Mucosa of gallbladder (tissue), 1 donor: ENCODE data around the gene LPAR2. TPM values are rescaled to one million over a fixed set of nuclear protein-coding genes. Genes with fewer than 3 reads are reported as not detected.
"Not testable (repeated sequence)": the region's sequence is repeated elsewhere in the genome, so short reads cannot be mapped to it uniquely, and the experiment has no call there.

Experiments
- DNase-seq: peaks from one replicate; pipeline ENCODE4 v3.0.0-alpha.2; 2020; ENCODE audit warnings: low spot score
- total RNA-seq: library from RNA; stranded (reverse); gene quantifications from one replicate; pipeline ENCODE4 v1.2.1, GENCODE V29; 2021
- donor health status: DM: no; HTN: no; CAD: no.

LPAR2 gene
- total RNA-seq, 1 donor from 2014 or later = 44.3 TPM

- no peak for DNase-seq
These were observed 3.3 kb upstream of the LPAR2 start for GRCh38 chr19:19631346-19631745.

- DNase-seq = no peak
These were observed 2.4 kb upstream of the LPAR2 start for GRCh38 chr19:19630426-19630825.

DNA sequence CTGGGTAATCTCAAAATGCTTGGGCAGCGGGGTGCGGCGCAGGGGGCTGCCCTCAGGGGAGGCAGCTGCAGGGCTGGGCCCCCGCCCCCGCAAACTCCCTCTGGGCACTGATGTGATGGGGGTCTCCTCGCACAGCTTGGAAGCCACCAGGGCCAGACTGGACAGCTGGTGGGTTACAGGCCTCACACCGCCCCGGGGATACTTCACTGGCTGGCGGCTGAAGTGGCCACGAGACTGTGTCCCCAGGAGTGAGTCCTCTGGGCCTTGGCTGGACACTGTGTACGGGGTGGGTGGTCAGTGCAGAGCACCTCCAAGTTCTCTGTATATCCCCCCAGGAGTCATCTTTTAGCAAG, 2.0 kb upstream of the LPAR2 start:
- no peak for DNase-seq

- DNase-seq = peak; percentile 73
These were observed 598 bp upstream of the LPAR2 start for GRCh38 chr19:19628501-19629134.

GRCh38 chr19:19626516-19627472, 1.2 kb downstream of the LPAR2 start:
- no peak for DNase-seq

DNA sequence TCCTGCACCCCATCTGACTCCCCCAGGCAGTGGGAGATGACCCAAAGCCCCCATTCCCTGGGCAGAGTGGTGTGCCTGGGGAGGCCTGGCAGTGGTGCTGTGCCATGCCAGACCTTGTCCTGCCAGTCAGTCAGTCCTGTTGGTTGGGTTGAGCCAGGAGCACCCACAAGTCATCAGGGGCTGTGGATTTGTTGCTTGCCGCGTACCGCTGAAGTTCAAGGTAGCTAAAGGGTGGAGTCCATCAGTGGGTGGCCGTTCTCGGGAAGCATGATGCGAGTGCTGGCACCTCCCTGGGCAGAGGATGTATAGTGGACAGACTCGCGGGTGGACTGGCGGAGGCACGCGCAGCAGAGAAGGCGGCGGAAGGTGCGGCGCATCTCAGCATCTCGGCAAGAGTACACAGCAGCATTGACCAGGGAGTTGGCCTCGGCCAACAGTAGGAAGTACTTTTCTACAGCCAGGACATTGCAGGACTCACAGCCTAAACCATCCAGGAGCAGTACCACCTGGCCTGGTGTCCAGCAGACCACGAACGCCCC, 3.9 kb downstream of the LPAR2 start:
- DNase-seq = no peak

- no peak for DNase-seq
These were observed 4.6 kb downstream of the LPAR2 start for GRCh38 chr19:19623383-19623782.

DNA sequence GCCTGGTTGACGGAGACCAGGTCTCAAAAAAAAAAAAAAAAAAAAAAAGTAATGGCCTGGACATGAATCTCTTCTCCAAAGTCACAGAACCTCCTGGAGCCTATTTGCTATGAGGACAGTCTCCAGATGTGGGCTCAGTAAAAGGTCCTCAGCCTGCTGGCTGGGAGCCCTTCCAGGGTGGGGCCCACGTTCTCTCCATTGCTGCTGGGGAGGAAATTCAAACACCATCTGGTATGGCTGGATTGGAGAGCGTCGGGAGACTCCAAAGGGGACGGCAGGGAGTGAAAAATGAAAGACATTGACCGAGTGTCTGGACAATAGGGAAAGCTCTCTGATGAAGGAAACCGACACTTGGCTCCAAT, 8.2 kb downstream of the LPAR2 start:
- no peak for DNase-seq

DNA sequence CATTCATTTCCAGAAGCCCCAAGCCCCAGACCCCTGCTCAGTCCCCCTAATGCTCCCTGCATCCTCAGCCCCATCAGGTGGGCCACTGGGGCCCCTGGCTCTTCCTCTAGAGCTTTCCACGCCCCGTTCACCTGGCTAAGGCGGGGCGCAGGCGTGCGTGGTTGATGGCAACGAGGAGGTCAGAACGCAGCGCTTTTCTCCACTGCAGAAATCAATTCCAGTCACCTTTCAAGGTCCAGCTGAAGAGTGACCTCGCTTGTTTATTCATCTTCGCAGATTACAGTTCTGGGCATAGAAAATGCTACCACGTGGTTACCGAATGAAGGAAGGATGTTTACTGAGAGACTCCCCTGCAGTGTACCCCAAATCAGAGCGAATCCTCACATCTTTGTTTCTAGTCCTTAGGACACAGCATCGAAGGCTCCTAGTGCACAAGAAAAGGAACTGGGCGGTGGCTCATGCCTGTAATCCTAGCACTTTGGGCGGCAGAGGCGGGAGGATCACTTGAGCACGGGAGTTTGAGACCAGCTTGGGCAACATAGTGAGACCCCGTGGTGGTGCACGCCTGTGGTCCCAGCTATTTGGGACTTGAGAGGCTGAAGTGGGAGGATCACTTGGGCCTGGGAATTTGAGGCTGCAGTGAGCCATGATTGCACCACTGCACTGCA, 8.7 kb downstream of the LPAR2 start:
- peak; percentile 63 for DNase-seq

- peak; percentile 96 for DNase-seq
These were observed 9.6 kb downstream of the LPAR2 start, which contains the start of gene PBX4 for GRCh38 chr19:19618219-19619051. Gene PBX4, minus strand, starts transcription at chr19:19618687. Its CDS starts 58 bp downstream, at chr19:19618629.

DNA sequence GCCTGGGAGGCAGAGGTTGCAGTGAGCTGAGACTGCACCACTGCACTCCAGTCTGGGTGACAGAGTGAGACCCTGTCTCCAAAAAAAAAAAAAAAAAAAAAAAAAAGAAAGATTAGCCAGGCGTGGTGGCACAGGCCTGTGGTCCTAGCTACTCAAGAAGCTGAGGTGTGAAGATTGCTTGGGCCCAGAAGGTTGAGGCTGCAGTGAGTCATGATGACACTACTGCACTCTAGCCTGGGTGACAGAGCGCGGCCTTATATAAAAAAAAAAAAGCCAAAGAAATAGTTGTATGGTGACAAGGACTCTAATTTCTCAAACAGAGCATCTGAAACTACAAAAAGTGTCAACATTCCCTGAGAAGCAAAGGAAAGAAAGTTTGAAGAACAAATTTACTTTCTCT, 12.9 kb downstream of the LPAR2 start:
- DNase-seq = no peak

DNA sequence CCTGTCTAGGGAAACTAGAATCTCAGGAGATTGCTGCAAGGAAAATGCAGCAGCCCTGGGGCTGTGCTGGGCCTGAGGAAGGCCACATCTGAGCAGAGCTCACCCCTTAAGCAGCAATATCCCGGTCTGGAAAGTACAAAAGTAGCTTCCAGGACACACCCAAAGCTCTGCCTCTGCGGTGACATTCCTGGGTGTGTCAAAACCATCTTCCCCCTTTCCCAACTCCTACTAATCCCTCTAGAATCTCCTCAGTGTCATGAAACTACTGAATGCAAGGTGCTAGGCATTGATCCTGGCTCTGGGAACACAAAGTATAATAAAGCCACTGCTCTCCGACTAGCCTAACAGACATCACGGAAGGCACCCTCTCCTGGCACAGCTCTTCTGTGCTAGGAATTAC, 14.5 kb downstream of the LPAR2 start:
- no peak for DNase-seq

DNA sequence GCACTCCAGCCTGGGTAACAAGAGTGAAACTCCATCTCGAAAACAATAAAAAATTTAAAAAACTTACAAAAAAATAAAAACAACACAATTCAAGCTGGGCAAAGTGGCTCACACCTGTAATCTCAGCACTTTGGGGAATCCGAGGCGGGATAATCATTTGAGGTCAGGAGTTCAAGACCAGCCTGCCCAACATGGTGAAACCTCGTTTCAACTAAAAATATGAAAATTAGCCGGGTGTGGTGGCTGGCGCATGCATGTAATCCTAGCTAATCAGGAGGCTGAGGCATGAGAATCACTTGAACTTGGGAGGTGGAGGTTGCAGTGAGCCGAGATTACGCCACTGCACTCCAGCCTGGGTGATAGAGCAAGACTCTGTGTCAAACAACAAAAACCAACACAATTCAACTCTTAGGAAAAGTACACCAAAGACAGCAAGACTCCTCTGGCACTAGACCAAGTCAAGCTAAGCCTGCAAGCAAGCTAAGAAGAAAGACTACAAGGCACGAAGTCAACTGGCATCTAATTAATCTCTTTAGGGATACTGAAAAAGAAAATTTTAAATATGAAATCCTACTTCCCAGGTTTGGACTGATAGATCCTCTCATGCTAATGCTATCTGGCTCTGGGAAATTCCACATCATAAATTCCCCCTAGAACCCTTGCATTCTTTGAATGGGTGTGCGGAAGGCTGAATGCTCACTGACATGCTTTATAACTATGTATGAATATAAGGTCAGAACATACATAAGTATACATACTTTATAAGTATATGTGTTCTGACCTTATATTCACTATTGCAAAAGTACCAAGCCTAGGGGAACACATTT, 17.4 kb downstream of the LPAR2 start:
- no peak for DNase-seq

DNA sequence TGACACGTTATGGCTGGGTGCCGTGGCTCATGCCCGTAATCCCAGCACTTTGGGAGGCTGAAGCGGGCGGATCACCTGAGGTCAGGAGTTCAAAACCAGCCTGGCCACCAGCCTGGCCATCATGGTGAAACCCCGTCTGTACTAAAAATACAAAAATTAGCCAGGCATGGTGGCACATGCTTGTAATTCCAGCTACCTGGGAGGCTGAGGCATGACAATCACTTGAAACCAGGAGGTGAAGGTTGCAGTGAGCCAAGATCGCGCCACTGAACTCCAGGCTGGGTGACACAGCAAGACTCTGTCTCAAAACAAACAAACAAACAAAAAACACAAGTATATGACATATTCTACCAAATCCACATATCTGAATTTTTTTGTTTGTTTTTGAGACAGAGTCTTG, 21.3 kb downstream of the LPAR2 start:
- DNase-seq = not testable (repeated sequence)

DNA sequence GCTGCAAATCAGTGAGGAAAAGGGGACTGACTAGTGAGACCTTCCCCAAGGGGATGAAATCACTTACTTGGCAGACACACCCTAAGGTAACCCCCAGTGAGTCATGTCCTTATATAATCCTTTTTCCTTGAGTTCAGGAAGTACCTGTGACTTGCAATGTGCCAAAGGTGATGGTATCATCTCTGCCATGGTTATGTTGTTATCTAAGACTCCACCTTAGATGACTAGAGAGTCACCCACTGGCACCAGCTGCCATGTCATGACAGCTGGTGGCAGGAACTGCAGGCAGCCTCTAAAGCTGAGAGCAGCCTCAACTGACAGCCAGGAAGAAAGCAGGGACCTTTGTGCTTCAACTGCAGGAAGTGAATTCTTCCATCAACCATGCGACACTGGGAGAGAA, 22.0 kb downstream of the LPAR2 start:
- peak; percentile 57 for DNase-seq

DNA sequence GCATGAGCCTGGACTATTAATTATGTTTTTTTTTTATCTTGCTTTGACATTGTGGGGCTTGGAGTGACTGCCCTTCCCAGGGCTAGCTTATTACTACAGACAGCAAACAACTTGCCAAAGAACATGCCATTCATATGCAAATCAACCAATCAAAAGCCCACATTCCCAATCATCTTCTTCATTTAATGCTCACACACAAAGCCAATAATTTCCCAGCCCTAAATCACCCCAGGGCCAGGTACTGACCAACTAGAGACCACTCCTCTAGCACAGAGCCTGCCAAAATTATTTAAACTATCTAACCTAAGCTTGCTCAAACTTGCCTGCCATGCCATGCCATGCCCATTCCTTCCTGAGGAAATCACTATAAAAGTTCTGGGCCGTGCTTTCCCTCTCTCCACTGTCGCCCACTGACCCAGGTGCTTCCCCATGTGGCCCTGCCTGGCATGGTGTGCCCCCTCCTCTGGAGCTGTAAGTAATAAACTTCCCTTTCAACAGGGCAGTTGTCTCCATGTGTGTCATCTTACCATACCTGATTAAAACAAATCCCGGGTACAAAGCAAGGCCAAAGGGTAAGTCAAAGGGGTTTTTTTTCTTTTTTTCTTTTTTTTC, 25.2 kb downstream of the LPAR2 start:
- no peak for DNase-seq

DNA sequence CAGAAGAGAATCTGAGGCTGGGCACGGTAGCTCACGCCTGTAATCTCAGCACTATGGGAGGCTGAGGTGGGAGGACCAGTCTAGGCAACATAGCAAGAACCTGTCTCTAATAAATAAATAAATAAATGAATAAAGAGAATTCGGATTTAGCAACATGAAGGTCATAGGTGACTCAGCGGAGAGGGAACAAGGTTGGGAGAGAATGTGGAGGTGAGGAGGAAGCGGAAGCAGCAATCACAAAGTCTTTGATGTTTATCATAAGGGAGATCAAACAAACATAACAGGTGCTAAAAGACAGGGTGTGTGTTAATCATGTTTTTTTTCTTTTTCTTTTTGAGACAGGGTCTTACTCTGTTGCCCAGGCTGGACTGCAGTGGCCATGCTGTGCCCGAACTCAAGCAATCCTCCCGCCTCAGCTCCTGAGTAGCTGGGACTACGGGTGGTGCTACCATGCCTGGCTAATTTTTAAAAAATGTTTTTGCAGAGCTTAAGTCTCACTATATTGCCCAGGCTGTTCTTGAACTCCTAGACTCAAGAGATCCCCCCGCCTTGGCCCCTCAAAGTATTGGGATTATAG, 25.8 kb downstream of the LPAR2 start:
- DNase-seq = no peak

DNA sequence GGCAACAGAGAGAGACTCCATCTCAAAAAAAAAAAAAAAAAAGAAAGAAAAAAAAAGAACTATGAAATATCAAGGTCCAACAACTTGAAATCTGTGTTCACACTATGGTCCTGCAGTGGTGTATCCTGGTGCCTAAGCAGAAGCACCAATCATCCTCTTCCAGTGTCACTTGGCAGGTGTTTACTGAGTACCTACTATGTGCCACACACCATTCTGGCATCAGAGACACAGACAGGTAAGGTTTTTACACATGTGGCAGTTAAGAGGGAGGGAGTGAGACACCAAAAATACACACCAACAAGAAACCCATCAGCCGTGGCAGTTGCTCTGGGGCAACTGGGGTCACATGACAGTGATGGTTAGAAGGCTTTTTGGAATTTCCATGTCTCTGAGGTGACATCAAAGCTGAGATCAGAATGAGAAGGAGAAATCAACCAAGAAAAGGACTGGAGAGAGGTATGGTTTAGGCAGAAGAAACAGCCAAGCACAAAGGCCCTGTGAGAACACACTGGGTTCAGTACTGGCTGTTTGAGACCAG, 27.2 kb downstream of the LPAR2 start:
- DNase-seq = no peak

- DNase-seq = not testable (repeated sequence)
These were observed 29.1 kb downstream of the LPAR2 start for GRCh38 chr19:19598728-19599451.
